Stimulated activated CD8-positive, alpha-beta memory T cell treated with anti-CD3 and anti-CD28 coated beads, Interleukin-4, amount 100 ng/mL, for 24 hours (primary cell): ENCODE measurements around the gene CD36.

Experiments used
- DNase-seq: peaks from one replicate; pipeline ENCODE4 v3.0.0-alpha.2; 2020; ENCODE audit warnings: low read depth

CD36 gene

DNA sequence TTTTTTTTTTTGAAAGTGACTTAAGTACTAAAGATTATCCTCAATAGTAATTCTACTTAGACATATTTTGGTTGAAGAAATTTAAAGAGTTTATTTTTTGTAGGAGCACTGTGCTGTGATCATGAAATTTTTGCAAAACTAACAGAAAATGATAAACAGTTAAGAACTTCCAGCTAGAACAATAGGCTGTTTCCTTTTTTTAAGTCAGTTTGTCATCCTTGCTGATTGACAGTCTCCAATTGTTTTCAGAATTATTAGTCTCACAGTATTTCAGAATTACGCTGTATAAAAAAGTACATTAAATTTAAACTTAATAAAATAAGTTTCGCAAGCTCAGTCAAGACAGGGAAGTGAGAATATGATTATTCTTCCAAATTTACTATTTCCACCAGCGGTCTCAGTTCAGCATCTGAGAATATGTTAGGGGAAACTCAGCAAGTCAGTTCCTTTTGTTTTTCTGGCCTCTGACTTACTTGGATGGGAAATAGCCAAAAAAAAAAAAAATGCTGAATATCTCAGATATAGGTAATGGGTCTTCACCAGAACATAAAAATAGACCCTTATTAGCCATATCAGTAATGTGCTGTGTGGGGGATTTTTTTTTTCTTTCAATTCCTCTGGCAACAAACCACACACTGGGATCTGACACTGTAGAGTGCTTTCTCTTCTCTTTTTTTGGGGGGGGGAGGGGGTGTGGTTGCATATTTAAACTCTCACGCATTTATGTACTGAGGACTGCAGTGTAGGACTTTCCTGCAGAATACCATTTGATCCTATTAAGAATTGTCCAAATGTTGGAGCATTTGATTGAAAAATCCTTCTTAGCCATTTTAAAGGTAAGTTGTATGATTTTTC, at the start of gene CD36:
Gene CD36, plus strand, starts transcription at position 732 of the 855 bp plus-strand sequence. CDS start 8,099 bp downstream, outside the sequence.
- no peak for DNase-seq

GRCh38 chr7:80589631-80590030, 48.8 kb upstream of the CD36 start:
- no peak for DNase-seq

- DNase-seq: no peak
Observed at GRCh38 chr7:80591654-80592053, 46.8 kb upstream of the CD36 start.

GRCh38 chr7:80593869-80594586, 44.4 kb upstream of the CD36 start:
- DNase-seq: no peak

DNA sequence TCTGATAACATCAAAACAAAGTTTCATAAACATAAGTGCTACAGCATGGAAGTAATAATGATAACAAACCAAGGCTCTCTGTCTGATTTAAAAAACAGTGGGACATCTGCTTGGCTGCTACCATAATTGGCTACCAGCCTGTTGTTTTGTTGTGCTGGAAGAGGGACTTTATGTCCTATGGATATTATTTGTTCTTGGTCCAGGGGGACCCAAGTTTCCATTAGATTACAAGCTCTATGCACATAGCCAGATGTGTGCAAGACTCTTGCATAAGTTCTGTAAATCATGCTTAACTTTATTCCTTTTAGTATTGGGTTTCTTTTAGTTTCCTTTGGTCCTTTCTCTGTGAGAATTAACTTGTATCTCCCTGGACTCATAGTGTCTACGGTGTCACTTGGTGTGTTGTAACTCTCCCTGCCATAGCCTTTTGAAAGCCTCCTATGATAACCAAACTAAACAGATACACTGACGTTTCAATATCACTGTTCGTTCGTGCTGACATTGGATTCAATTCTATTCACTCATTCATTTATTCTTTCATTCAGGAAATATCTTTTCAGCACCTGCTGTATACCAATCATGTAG, 41.4 kb upstream of the CD36 start:
- no peak for DNase-seq

DNA sequence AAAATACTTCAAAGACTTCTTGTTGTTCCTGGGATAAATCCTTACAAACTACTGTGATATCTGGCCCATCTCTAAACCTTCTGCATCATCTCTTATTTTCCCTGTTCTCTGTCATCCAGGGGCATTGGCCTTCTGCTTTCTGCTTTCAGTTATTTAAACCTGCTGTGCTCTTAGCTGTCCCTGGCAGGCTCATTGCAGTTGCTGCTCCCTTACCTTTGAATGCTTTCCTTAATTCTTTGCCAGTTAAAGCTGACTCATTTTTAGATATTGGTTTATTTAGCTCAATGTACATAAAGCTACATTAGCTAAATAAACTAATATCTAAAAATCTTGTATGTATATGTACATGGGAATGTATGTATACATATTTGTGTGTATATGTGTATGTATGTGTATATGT, 40.6 kb upstream of the CD36 start:
- DNase-seq: no peak

GRCh38 chr7:80600046-80600445, 38.4 kb upstream of the CD36 start:
- DNase-seq: no peak

GRCh38 chr7:80601999-80602398, 36.4 kb upstream of the CD36 start:
- no peak for DNase-seq

GRCh38 chr7:80603940-80604339, 34.5 kb upstream of the CD36 start:
- no peak for DNase-seq

- no peak for DNase-seq
Observed at GRCh38 chr7:80604436-80604835, 34.0 kb upstream of the CD36 start.

GRCh38 chr7:80607136-80607535, 31.3 kb upstream of the CD36 start:
- DNase-seq: no peak

GRCh38 chr7:80608336-80608735, 30.1 kb upstream of the CD36 start:
- no peak for DNase-seq

GRCh38 chr7:80609751-80610150, 28.7 kb upstream of the CD36 start:
- no peak for DNase-seq

GRCh38 chr7:80611353-80611752, 27.1 kb upstream of the CD36 start:
- DNase-seq: no peak

- no peak for DNase-seq
Observed at GRCh38 chr7:80611779-80612178, 26.7 kb upstream of the CD36 start.

DNA sequence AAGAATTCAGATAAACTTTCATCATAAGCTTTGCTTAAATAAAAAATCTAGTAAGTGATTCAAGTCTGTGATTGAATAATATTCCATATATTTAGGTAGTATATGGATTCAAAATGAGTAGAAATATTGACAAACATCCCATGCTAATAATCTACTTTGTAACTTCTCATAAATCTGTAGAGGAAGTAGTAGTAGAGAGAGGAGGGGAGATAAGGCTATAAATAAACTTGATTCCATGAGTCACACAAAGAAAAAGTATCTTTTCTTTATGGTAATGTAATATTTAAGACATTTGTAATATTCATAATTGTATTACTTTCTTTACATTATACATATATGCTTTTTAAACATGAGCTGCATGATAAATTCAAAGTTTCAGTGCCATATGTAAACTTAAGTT, 25.6 kb upstream of the CD36 start:
- DNase-seq: no peak

- no peak for DNase-seq
Observed at GRCh38 chr7:80613519-80613918, 24.9 kb upstream of the CD36 start.

GRCh38 chr7:80614851-80615271, 23.6 kb upstream of the CD36 start:
- no peak for DNase-seq

DNA sequence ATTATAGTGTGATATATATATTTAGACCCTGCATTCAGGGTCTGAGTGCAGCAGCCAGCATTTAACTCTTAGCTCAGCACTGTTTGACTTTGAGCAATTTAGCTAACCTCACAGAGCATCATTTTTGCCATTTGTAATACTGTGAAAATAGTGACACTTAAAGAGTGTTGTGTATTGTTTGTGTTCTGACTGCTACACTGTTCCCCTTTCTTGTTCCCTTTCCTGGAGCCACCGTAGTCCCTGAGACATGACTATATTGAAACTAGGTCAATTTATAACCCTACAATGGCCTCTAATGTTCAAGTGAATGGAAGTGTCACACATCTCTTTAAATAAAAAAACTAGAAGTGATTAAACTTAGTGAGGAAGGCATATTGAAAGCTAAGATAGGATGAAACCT, 20.3 kb upstream of the CD36 start:
- no peak for DNase-seq

GRCh38 chr7:80619741-80620140, 18.7 kb upstream of the CD36 start:
- no peak for DNase-seq

DNA sequence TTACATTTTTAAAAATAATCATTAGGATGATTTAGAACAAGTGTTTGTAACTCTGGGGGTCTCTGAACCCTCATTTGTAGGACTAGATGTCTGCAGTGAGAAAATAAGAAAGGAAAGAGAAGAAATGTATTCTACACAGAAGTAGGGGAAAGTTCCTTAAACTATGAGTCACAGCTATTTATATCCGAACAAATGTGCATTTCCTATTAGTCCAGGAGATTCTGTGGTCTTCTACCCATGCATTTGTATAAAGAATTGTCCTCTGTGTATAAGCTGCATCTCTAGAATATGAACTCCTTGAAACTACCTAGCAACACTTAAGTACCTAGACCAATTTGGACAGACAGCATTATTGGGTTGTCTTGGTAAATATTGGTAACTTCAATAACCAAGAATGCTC, 15.9 kb upstream of the CD36 start:
- no peak for DNase-seq

- DNase-seq: no peak
Observed at GRCh38 chr7:80623503-80624252, 14.8 kb upstream of the CD36 start.
